ENCODE measurements around the gene WDFY3. TPM values are rescaled to one million over a fixed set of nuclear protein-coding genes. Genes with fewer than 3 reads are reported as not detected.

WDFY3 gene
- total and polyA plus RNA-seq, 2 experiments from 2014 or later, result 8.0 to 89.0 TPM

GRCh38 chr4:84652478-84652877 is 314.0 kb downstream of the WDFY3 start:
- H3F3A ChIP-seq (replicated peaks; ENCODE audit: low read depth), result no peaks in the 10 kb centered on the region
- ATAC-seq, result no peak
- H3K4me3 ChIP-seq, result no peak overlapping the region
- peaks cover 16% of the 10 kb centered on the region for H3K4me1 ChIP-seq (ENCODE audit: insufficient read depth)
- TF ChIP-seq EZH2phosphoT487 (IDR thresholded peaks at IDR 0.05; ENCODE audit: unreplicated experiment) (no peak), ETS1 (IDR thresholded peaks at IDR 0.05) (no peak), CREB1 (CRISPR knock-in tag; IDR thresholded peaks at IDR 0.05; ENCODE audit: low read depth) (no peak), ZNF462 (CRISPR knock-in tag; IDR thresholded peaks at IDR 0.05) (no peak), CTCF (conservative IDR thresholded peaks at IDR 0.05; ENCODE audit: low read depth in 2 of 2) (no peak), POLR2AphosphoS5 (IDR thresholded peaks at IDR 0.05; ENCODE audit: low read depth) (no peak), ZNF114 (CRISPR knock-in tag; IDR thresholded peaks at IDR 0.05) (no peak), EZH2 (IDR thresholded peaks at IDR 0.05; ENCODE audit: low read depth, unreplicated experiment) (no peak), JUNB (IDR thresholded peaks at IDR 0.05; ENCODE audit: unreplicated experiment) (no peak), NANOG (IDR thresholded peaks at IDR 0.05; ENCODE audit: borderline replicate concordance) (no peak), ZNF331 (CRISPR knock-in tag; IDR thresholded peaks at IDR 0.05; ENCODE audit: low read depth) (no peak), STAT1 (IDR thresholded peaks at IDR 0.05; ENCODE audit: unreplicated experiment) (no peak)
- TF ChIP-seq, protein P1, sequence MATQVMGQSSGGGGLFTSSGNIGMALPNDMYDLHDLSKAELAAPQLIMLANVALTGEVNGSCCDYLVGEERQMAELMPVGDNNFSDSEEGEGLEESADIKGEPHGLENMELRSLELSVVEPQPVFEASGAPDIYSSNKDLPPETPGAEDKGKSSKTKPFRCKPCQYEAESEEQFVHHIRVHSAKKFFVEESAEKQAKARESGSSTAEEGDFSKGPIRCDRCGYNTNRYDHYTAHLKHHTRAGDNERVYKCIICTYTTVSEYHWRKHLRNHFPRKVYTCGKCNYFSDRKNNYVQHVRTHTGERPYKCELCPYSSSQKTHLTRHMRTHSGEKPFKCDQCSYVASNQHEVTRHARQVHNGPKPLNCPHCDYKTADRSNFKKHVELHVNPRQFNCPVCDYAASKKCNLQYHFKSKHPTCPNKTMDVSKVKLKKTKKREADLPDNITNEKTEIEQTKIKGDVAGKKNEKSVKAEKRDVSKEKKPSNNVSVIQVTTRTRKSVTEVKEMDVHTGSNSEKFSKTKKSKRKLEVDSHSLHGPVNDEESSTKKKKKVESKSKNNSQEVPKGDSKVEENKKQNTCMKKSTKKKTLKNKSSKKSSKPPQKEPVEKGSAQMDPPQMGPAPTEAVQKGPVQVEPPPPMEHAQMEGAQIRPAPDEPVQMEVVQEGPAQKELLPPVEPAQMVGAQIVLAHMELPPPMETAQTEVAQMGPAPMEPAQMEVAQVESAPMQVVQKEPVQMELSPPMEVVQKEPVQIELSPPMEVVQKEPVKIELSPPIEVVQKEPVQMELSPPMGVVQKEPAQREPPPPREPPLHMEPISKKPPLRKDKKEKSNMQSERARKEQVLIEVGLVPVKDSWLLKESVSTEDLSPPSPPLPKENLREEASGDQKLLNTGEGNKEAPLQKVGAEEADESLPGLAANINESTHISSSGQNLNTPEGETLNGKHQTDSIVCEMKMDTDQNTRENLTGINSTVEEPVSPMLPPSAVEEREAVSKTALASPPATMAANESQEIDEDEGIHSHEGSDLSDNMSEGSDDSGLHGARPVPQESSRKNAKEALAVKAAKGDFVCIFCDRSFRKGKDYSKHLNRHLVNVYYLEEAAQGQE (IDR thresholded peaks at IDR 0.05; ENCODE audit: unreplicated experiment), result no peak
- H2AFZ ChIP-seq, result no peak overlapping the region
- Mint-ChIP-seq H3K27ac (no peak overlapping the region), H3K9me3 (peaks cover 24% of the 10 kb centered on the region), H3K36me3 (ENCODE audit: low read depth) (peaks cover 66% of the 10 kb centered on the region), H3K4me1 (peaks cover 26% of the 10 kb centered on the region), H3K4me3 (no peak overlapping the region), H3K27me3 (ENCODE audit: insufficient read depth, low read depth, poor library complexity) (no peaks in the 10 kb centered on the region)
- no peaks in the 10 kb centered on the region for H3K27me3 ChIP-seq (ENCODE audit: insufficient read depth)
- no peaks in the 10 kb centered on the region for H3K79me2 ChIP-seq (replicated peaks; ENCODE audit: insufficient read depth)
- H3K27ac ChIP-seq (ENCODE audit: low read depth), result no peak overlapping the region
- no peak overlapping the region for H3K4me2 ChIP-seq
- H4K20me1 ChIP-seq (replicated peaks; ENCODE audit: insufficient read depth), result no peaks in the 10 kb centered on the region
- peaks cover 5% of the 10 kb centered on the region; the same call in 1 of the 2 replicates for H3K9me2 ChIP-seq (ENCODE audit: insufficient read depth)
- DNase-seq (ENCODE audit: low spot score), result no peak
- peaks cover 7% of the 10 kb centered on the region; the same call in 1 of the 2 replicates for H3K36me3 ChIP-seq (ENCODE audit: insufficient read depth)
